Natural killer cell (primary cell): ENCODE data around the gene CD63. TPM values are rescaled to one million over a fixed set of nuclear protein-coding genes. Genes with fewer than 3 reads are reported as not detected.

ENCODE experiments used
- ATAC-seq, 3 donors: fragments of 150-1000 bp in 2 of 3; fragments of 200-7000 bp in 1 of 3; cut with Tn5 transposase; 1 replicate in 1 of 3; 2 replicates in 2 of 3; pipeline ENCODE4 v1.10.0; 2021; ENCODE audit warnings: mild to moderate bottlenecking in 2 of 3, moderate library complexity in 2 of 3
- DNase-seq, 2 donors: peaks; one replicate each; pipeline versions ENCODE4 v3.0.0 to v3.0.0-alpha.2; 2013 to 2021; ENCODE audit warnings: mixed read lengths in 1 of 2
- H3K27ac ChIP-seq: one replicate; pipeline ENCODE4 v1.5.1; 2013; ENCODE audit warnings: mild to moderate bottlenecking, low read length
- H3K27me3 ChIP-seq: one replicate; pipeline ENCODE4 v1.6.1; 2013; ENCODE audit warnings: low read length; ENCODE audit not compliant: control insufficient read depth, insufficient read depth
- H3K36me3 ChIP-seq: one replicate; pipeline ENCODE4 v1.6.1; 2013; ENCODE audit warnings: low read length; ENCODE audit not compliant: control insufficient read depth, insufficient read depth
- H3K4me1 ChIP-seq: one replicate; pipeline ENCODE4 v1.6.1; 2013; ENCODE audit warnings: low read length; ENCODE audit not compliant: control insufficient read depth, insufficient read depth
- H3K4me3 ChIP-seq: one replicate; pipeline ENCODE4 v1.5.1; 2013; ENCODE audit warnings: low read length
- H3K9me3 ChIP-seq: one replicate; pipeline ENCODE4 v1.6.1; 2013; ENCODE audit warnings: low read length; ENCODE audit not compliant: control insufficient read depth, insufficient read depth
- H3K27ac Mint-ChIP-seq, 2 donors: one replicate each; pipeline ENCODE4 v1.8.0; 2022; ENCODE audit warnings: mild to moderate bottlenecking in 2 of 2, mixed read lengths in 2 of 2, moderate library complexity in 1 of 2
- H3K27me3 Mint-ChIP-seq, 2 donors: one replicate each; pipeline ENCODE4 v1.8.0; 2022; ENCODE audit warnings: low read depth in 2 of 2, mixed read lengths in 2 of 2
- H3K36me3 Mint-ChIP-seq: one replicate; pipeline ENCODE4 v1.8.0; 2022; ENCODE audit warnings: mixed read lengths
- H3K4me1 Mint-ChIP-seq, 2 donors: one replicate each; pipeline ENCODE4 v1.8.0; 2022; ENCODE audit warnings: mixed read lengths in 2 of 2
- H3K4me3 Mint-ChIP-seq: one replicate; pipeline ENCODE4 v1.8.0; 2022; ENCODE audit warnings: mild to moderate bottlenecking, moderate library complexity, mixed read lengths
- H3K9me3 Mint-ChIP-seq, 2 donors: one replicate each; pipeline ENCODE4 v1.8.0; 2022; ENCODE audit warnings: mixed read lengths in 2 of 2
- CTCF ChIP-seq: fragments of 200-600 bp; IDR thresholded peaks from one replicate; pipeline ENCODE4 v1.8.0; 2022; ENCODE audit warnings: antibody characterized with exemption
- WGBS: methylation state at CpG from one replicate; pipeline ENCODE4 v1.1.7; 2013; ENCODE audit warnings: missing lambda C conversion rate; ENCODE audit not compliant: insufficient coverage; 5-methylcytosine and 5-hydroxymethylcytosine counted together
- intact Hi-C: fragments of 100-400 bp; cut with micrococcal nuclease; formaldehyde crosslinking; loops from one replicate; pipeline ENCODE4 v1.14.2; 2022
- total RNA-seq, 4 donors: library from RNA; stranded (reverse); fragments of 120-200 nt in 1 of 4; gene quantifications; one replicate each; pipeline versions ENCODE4 v1.2.3 to v1.2.4, GENCODE V29; 2013 to 2022

Gene CD63
- total RNA-seq, 3 donors from 2014 or later (not counting 1 experiment from before 2014, with no cell fraction given): 296 to 441 (median 319) TPM

- no peak for ATAC-seq
- WGBS: 96% methylated on average over 7 of the region's 7 CpGs
- Histone ChIP-seq H3K27me3 (no peaks in the 10 kb centered on the region), H3K36me3 (no peaks in the 10 kb centered on the region), H3K9me3 (no peaks in the 10 kb centered on the region), H3K4me3 (no peak overlapping the region), H3K27ac (no peak overlapping the region), H3K4me1 (no peaks in the 10 kb centered on the region)
- no peak for DNase-seq
- H3K4me1 Mint-ChIP-seq: no peaks in the 10 kb centered on the region
- intact Hi-C loops: no loop called here
- H3K9me3 Mint-ChIP-seq: no peaks in the 10 kb centered on the region
- H3K36me3 Mint-ChIP-seq: no peaks in the 10 kb centered on the region
- H3K27ac Mint-ChIP-seq: no peak overlapping the region
- H3K27me3 Mint-ChIP-seq: no peaks in the 10 kb centered on the region
- no peak overlapping the region for H3K4me3 Mint-ChIP-seq
- no peak for TF ChIP-seq CTCF
Measured at GRCh38 chr12:55694188-55694515, 34.7 kb downstream of the CD63 start.

GRCh38 chr12:55693323-55694187 lies 35.3 kb downstream of the CD63 start:
- no peak for TF ChIP-seq CTCF
- Mint-ChIP-seq H3K36me3 (no peaks in the 10 kb centered on the region), H3K27ac (no peak overlapping the region), H3K4me3 (no peak overlapping the region), H3K27me3 (no peaks in the 10 kb centered on the region), H3K9me3 (no peaks in the 10 kb centered on the region), H3K4me1 (no peaks in the 10 kb centered on the region)
- no peaks in the 10 kb centered on the region for H3K4me1 ChIP-seq
- 93% methylated on average over 7 of the region's 7 CpGs for WGBS
- H3K9me3 ChIP-seq: no peaks in the 10 kb centered on the region
- H3K4me3 ChIP-seq: no peak overlapping the region
- no peaks in the 10 kb centered on the region for H3K36me3 ChIP-seq
- H3K27ac ChIP-seq: no peak overlapping the region
- intact Hi-C loops: no loop called here
- DNase-seq (no peak), ATAC-seq (no peak)
- H3K27me3 ChIP-seq: no peaks in the 10 kb centered on the region

GRCh38 chr12:55692631-55693322 lies 36.0 kb downstream of the CD63 start:
- H3K36me3 Mint-ChIP-seq: no peaks in the 10 kb centered on the region

More at GRCh38 chr12:55692631-55693322, 36.0 kb downstream of the CD63 start:
- Histone ChIP-seq H3K4me3 (no peak overlapping the region), H3K9me3 (no peaks in the 10 kb centered on the region), H3K36me3 (no peaks in the 10 kb centered on the region), H3K27ac (no peak overlapping the region), H3K27me3 (no peaks in the 10 kb centered on the region), H3K4me1 (peaks cover 4% of the 10 kb centered on the region)
- intact Hi-C loops: no loop called here
- DNase-seq (no peak), ATAC-seq (no peak)
- Mint-ChIP-seq H3K4me1 (peaks cover 0 to 3% of the 10 kb centered on the region in 2 donors), H3K27ac (no peak overlapping the region), H3K9me3 (no peaks in the 10 kb centered on the region), H3K4me3 (no peak overlapping the region), H3K27me3 (no peaks in the 10 kb centered on the region)
- TF ChIP-seq CTCF: no peak
- WGBS: 94% methylated on average over 12 of the region's 12 CpGs
